ENCODE measurements around the gene CCDC43. TPM values are rescaled to one million over a fixed set of nuclear protein-coding genes. Genes with fewer than 3 reads are reported as not detected.
A peak's percentile ranks its signal among the peaks of the same experiment; 100 is the strongest.
"Not testable (repeated sequence)": the region's sequence is repeated elsewhere in the genome, so short reads cannot be mapped to it uniquely, and the experiment has no call there.

CCDC43 gene
- polyA plus RNA-seq, 4 donors = 8.1 to 26.0 (median 15.9) TPM

DNA sequence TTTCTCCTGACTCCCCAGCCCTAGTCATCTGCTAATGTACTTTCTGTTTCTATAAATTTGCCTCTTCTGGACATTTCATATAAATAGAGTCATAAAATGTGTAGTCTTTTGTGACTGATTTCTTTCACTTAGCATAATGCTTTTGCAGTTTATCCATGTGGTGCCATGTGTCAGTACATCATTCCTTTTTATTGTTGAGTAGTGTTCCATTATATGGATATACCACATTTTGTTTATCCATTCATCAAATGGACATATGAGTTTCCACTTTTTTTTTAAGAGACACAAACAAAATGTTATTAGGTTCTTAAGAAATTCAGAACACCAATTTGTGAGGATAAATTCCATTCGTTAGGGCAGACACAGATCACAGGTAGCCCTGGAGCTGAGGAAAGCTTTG, 29.9 kb upstream of the CCDC43 start:
- DNase-seq = no peak
- no peaks in the 10 kb centered on the region for H3K27me3 ChIP-seq (ENCODE audit: control insufficient read depth in 3 of 3, insufficient read depth in 3 of 3, low read length in 3 of 3)
- H3K4me3 ChIP-seq (ENCODE audit: low read depth in 1 of 3, low read length in 3 of 3) = no peak overlapping the region
- H3K36me3 ChIP-seq (ENCODE audit: control insufficient read depth in 3 of 3, insufficient read depth in 2 of 3, low read depth in 1 of 3, low read length in 3 of 3) = peaks cover 0 to 20% (median 0%) of the 10 kb centered on the region in 3 donors
- WGBS, 3 donors = 94 to 100% (median 96%) methylated on average over 1 of the region's 1 CpG
- H3K27ac ChIP-seq (ENCODE audit: low read depth in 1 of 3, low read length in 2 of 3) = no peak overlapping the region
- no peaks in the 10 kb centered on the region for H3K9me3 ChIP-seq (ENCODE audit: control insufficient read depth in 2 of 2, insufficient read depth in 1 of 2, low read depth in 1 of 2, low read length in 1 of 2)
- no peak for FAIRE-seq
- no peaks in the 10 kb centered on the region for H3K4me1 ChIP-seq (ENCODE audit: control insufficient read depth in 3 of 3, insufficient read depth in 2 of 3, low read depth in 1 of 3, low read length in 2 of 3)

DNA sequence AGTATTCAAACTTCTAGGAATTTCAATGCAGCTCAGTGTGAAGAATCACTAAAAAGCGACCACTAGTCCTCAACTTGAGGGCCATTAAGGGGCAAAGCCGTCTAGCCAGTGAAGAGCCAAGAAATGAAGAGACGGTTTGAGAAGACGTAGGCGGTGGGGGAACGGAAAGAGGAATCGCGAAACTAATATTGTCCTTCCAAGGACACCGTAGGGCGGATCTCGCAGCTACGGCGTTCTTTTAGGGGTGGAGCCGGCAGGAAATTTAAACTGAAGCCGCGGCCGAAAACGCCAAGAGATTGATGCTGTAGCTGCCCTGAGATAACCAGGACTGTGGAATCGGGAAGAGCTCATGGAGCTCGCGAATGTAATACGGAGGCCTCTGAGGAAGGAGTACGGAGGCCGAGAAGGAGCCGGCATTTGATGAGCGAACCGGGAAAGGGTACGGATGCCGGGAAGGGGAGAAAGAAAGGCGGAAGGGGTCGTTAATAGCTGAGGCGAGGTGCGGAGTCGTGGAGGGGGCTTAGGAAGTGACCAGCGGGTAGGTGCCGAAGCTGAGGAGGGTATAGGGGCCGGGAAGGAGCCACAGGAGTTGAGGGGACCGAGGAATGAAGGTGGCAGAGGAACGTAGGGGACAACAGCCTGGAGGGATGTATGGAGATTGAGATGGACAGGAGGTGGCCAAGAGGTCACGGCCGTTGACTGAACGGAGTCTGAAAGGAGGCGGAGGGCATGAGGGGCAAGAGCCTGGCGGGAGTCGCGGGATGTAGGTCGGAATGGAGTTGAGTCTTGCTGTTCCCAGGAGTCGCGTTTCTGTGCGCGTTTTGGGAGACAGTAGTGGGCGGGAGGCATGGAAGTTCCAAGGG, 19.1 kb upstream of the CCDC43 start, which contains the start of gene DBF4B:
Gene DBF4B (plus strand): TSS at position 265 of the 863 bp plus-strand sequence. CDS start 156 bp downstream, at position 421.
- peak within 1 kb of the TSS; percentile 64 to 96 (median 83) for H3K4me3 ChIP-seq (ENCODE audit: low read depth in 1 of 3, low read length in 3 of 3)
- DNase-seq = peak; percentile 85 to 97
- H3K9me3 ChIP-seq (ENCODE audit: control insufficient read depth in 2 of 2, insufficient read depth in 1 of 2, low read depth in 1 of 2, low read length in 1 of 2) = no peaks in the 10 kb centered on the region
- FAIRE-seq = no peak
- no peaks in the 10 kb centered on the region for H3K36me3 ChIP-seq (ENCODE audit: control insufficient read depth in 3 of 3, insufficient read depth in 2 of 3, low read depth in 1 of 3, low read length in 3 of 3)
- 1% methylated on average over 52 of the region's 52 CpGs for WGBS, 3 donors
- no peaks in the 10 kb centered on the region for H3K27me3 ChIP-seq (ENCODE audit: control insufficient read depth in 3 of 3, insufficient read depth in 3 of 3, low read length in 3 of 3)
- H3K4me1 ChIP-seq (ENCODE audit: control insufficient read depth in 3 of 3, insufficient read depth in 2 of 3, low read depth in 1 of 3, low read length in 2 of 3) = peaks cover 2 to 5% (median 5%) of the 10 kb centered on the region in 3 donors
- H3K27ac ChIP-seq (ENCODE audit: low read depth in 1 of 3, low read length in 2 of 3) = peak within 1 kb of the TSS in 2 of 3 donors; percentile 31 to 68

DNA sequence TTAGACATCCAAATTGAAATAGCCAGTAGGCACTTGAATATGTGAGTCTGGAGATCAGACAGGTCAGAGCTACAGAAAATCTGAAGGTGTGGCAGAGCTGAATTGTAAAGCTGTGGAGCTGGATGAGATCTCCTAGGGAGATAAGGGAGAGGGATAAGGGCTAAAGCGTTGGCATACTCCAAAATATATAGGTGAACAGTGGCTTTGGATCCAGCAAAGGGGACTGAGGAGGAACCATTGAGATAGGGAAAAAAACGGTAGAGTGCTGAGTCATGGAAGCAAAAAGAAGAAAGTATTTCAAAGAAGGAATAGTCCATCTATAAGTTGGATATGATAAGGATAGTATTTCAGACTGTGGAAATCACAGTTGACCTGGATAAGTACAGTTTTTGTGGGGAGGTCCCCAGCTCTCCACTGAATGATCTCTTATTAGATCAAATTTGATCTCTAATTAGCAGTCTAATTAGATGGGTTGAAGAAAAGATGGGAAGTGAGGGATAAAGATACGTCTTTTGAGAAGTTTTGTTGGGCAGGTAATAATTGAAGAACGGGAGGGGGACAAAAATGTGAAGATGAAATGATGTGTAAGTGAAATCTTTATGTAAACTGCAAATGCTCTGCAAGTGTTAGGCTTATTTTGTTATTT, 18.3 kb upstream of the CCDC43 start:
- no peaks in the 10 kb centered on the region for H3K9me3 ChIP-seq (ENCODE audit: control insufficient read depth in 2 of 2, insufficient read depth in 1 of 2, low read depth in 1 of 2, low read length in 1 of 2)
- FAIRE-seq (no peak), DNase-seq (peak in 1 of 2 donors; percentile 0)
- no peaks in the 10 kb centered on the region for H3K36me3 ChIP-seq (ENCODE audit: control insufficient read depth in 3 of 3, insufficient read depth in 2 of 3, low read depth in 1 of 3, low read length in 3 of 3)
- H3K4me1 ChIP-seq (ENCODE audit: control insufficient read depth in 3 of 3, insufficient read depth in 2 of 3, low read depth in 1 of 3, low read length in 2 of 3) = peaks cover 2 to 5% (median 5%) of the 10 kb centered on the region in 3 donors
- H3K4me3 ChIP-seq (ENCODE audit: low read depth in 1 of 3, low read length in 3 of 3) = peak overlapping the region in 2 of 3 donors; percentile 83 to 96
- H3K27ac ChIP-seq (ENCODE audit: low read depth in 1 of 3, low read length in 2 of 3) = peak overlapping the region in 2 of 3 donors; percentile 31 to 68
- H3K27me3 ChIP-seq (ENCODE audit: control insufficient read depth in 3 of 3, insufficient read depth in 3 of 3, low read length in 3 of 3) = no peaks in the 10 kb centered on the region
- WGBS, 3 donors = 10 to 23% (median 21%) methylated on average over 4 of the region's 4 CpGs

DNA sequence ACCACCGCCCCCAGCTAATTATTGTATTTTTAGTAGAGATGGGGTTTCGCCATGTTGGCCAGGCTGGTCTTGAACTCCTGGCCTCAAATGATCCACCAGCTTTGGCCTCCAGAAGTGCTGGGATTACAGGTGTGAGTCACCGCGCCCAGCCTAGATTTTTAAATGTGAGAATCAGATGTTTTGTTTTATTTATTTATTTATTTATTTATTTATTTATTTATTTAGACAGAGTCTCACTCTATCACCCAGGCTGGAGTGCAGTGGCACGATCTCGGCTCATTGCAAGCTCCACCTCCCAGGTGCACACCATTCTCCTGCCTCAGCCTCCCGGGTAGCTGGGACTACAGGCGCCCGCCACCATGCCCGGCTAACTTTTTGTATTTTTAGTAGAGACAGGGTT, 10.7 kb upstream of the CCDC43 start:
- not testable (repeated sequence) for H3K27me3 ChIP-seq (ENCODE audit: control insufficient read depth in 3 of 3, insufficient read depth in 3 of 3, low read length in 3 of 3); H3K36me3 ChIP-seq (ENCODE audit: control insufficient read depth in 3 of 3, insufficient read depth in 2 of 3, low read depth in 1 of 3, low read length in 3 of 3); H3K9me3 ChIP-seq (ENCODE audit: control insufficient read depth in 2 of 2, insufficient read depth in 1 of 2, low read depth in 1 of 2, low read length in 1 of 2); H3K27ac ChIP-seq (ENCODE audit: low read depth in 1 of 3, low read length in 2 of 3); H3K4me1 ChIP-seq (ENCODE audit: control insufficient read depth in 3 of 3, insufficient read depth in 2 of 3, low read depth in 1 of 3, low read length in 2 of 3); DNase-seq; H3K4me3 ChIP-seq (ENCODE audit: low read depth in 1 of 3, low read length in 3 of 3); FAIRE-seq
- WGBS, 3 donors = 79 to 87% (median 87%) methylated on average over 10 of the region's 10 CpGs

DNA sequence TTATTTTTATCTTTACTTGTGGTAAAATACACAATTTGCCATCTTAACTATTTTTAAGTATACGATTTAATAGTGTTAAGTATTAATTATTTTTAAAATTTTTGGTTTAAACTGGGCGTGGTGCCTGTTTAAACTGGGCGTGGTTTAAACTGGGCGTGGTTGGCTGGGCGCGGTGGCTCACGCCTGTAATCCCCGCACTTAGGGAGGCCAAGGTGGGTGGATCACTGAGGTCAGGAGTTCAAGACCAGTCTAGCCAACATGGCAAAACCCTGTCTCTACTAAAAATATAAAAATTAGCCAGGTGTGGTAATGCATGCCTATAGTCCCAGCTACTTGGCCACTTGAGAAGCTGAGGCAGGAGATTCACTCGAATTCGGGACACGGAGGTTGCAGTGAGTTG, 4.0 kb upstream of the CCDC43 start:
- H3K27me3 ChIP-seq (ENCODE audit: control insufficient read depth in 3 of 3, insufficient read depth in 3 of 3, low read length in 3 of 3) = no peaks in the 10 kb centered on the region
- DNase-seq = no peak
- 42 to 69% (median 64%) methylated on average over 11 of the region's 11 CpGs for WGBS, 3 donors
- no peak for FAIRE-seq
- H3K4me3 ChIP-seq (ENCODE audit: low read depth in 1 of 3, low read length in 3 of 3) = no peak overlapping the region
- no peak overlapping the region for H3K27ac ChIP-seq (ENCODE audit: low read depth in 1 of 3, low read length in 2 of 3)
- peaks cover 0 to 7% (median 0%) of the 10 kb centered on the region in 3 donors for H3K4me1 ChIP-seq (ENCODE audit: control insufficient read depth in 3 of 3, insufficient read depth in 2 of 3, low read depth in 1 of 3, low read length in 2 of 3)
- H3K36me3 ChIP-seq (ENCODE audit: control insufficient read depth in 3 of 3, insufficient read depth in 2 of 3, low read depth in 1 of 3, low read length in 3 of 3) = no peaks in the 10 kb centered on the region
- no peaks in the 10 kb centered on the region for H3K9me3 ChIP-seq (ENCODE audit: control insufficient read depth in 2 of 2, insufficient read depth in 1 of 2, low read depth in 1 of 2, low read length in 1 of 2)

DNA sequence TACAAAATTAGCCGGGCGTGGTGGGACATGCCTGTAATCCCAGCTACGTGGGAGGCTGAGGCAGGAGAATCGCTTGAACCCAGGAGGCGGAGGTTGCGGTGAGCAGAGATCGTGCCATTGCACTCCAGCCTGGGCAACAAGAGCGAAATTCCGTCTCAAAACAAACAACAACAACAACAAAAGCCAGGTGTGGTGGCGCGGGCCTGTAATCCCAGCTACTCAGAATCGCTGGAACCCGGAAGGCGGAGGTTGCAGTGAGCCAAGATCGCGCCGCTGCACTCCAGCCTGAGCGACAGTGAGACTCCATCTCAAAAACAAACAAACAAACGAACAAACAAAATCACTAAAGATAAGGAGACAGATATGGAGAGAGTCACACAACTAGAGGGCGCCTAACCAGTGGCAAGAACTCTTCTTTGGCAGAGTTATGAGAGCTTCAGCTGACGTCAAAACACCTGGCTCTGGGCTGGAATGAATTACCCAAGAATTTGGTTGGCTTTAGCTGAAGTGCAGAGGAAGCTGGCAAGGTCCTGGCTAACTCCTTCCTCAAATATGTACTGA, 1.2 kb upstream of the CCDC43 start:
- peaks cover 0 to 11% (median 0%) of the 10 kb centered on the region in 3 donors for H3K4me1 ChIP-seq (ENCODE audit: control insufficient read depth in 3 of 3, insufficient read depth in 2 of 3, low read depth in 1 of 3, low read length in 2 of 3)
- FAIRE-seq; H3K36me3 ChIP-seq (ENCODE audit: control insufficient read depth in 3 of 3, insufficient read depth in 2 of 3, low read depth in 1 of 3, low read length in 3 of 3); H3K9me3 ChIP-seq (ENCODE audit: control insufficient read depth in 2 of 2, insufficient read depth in 1 of 2, low read depth in 1 of 2, low read length in 1 of 2); DNase-seq; H3K4me3 ChIP-seq (ENCODE audit: low read depth in 1 of 3, low read length in 3 of 3); H3K27ac ChIP-seq (ENCODE audit: low read depth in 1 of 3, low read length in 2 of 3); H3K27me3 ChIP-seq (ENCODE audit: control insufficient read depth in 3 of 3, insufficient read depth in 3 of 3, low read length in 3 of 3): not testable (repeated sequence)
- WGBS, 3 donors = 81 to 85% (median 82%) methylated on average over 21 of the region's 21 CpGs

DNA sequence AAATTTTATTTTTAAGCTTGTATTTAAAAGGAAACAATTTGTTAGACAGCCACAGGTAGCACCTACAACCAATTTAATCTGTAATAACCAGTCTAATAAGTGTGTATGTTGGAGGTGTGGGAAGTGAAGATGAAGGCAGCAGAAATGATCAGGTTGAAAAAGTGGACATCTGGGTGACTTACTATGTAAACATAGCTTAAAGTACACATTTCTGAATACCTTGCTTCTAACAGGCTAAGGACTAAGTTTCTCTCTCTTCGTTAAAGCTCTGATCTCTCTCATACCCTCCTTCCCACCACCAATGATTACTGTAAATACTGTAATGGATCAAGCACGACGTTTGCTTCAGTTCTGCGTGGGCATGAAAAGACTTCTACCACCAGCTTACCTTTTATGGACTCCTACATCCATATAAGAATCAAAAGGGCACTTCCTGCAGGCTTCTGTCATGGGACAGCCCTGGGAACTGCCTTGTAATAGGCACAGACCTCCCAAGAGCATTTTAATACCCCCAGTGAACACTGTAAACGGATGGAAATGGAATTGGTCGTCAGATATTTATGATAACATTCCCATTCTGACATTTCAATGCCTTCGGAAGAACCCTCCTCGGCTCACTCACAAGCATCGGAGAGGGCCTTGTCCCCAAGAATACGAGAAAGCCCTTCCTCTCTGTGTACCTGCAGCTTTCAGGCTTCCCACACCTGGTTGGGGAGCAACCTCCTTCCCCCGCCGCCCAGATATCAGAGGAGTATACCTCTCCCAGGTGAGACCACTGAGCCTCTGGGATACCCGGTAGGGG, 700 bp downstream of the CCDC43 start:
- H3K27ac ChIP-seq (ENCODE audit: low read depth in 1 of 3, low read length in 2 of 3) = peak overlapping the region; percentile 58 to 96 (median 81)
- FAIRE-seq = no peak
- WGBS, 3 donors = 2 to 3% (median 2%) methylated on average over 13 of the region's 13 CpGs

More for the DNA sequence above, 700 bp downstream of the CCDC43 start:
- peak in 1 of 2 donors; percentile 3 for DNase-seq
- Histone ChIP-seq H3K9me3 (ENCODE audit: control insufficient read depth in 2 of 2, insufficient read depth in 1 of 2, low read depth in 1 of 2, low read length in 1 of 2) (no peaks in the 10 kb centered on the region), H3K4me3 (ENCODE audit: low read depth in 1 of 3, low read length in 3 of 3) (peak overlapping the region; percentile 76 to 96 (median 82)), H3K36me3 (ENCODE audit: control insufficient read depth in 3 of 3, insufficient read depth in 2 of 3, low read depth in 1 of 3, low read length in 3 of 3) (peaks cover 3 to 12% (median 4%) of the 10 kb centered on the region in 3 donors), H3K4me1 (ENCODE audit: control insufficient read depth in 3 of 3, insufficient read depth in 2 of 3, low read depth in 1 of 3, low read length in 2 of 3) (peaks cover 0 to 11% (median 0%) of the 10 kb centered on the region in 3 donors), H3K27me3 (ENCODE audit: control insufficient read depth in 3 of 3, insufficient read depth in 3 of 3, low read length in 3 of 3) (no peaks in the 10 kb centered on the region)

Data from small intestine (tissue), 7 donors.